ENCODE data around the gene SGCB. TPM values are rescaled to one million over a fixed set of nuclear protein-coding genes. Genes with fewer than 3 reads are reported as not detected.

SGCB gene
- total RNA-seq, 2 donors from 2014 or later = 35.1 to 36.2 TPM

DNA sequence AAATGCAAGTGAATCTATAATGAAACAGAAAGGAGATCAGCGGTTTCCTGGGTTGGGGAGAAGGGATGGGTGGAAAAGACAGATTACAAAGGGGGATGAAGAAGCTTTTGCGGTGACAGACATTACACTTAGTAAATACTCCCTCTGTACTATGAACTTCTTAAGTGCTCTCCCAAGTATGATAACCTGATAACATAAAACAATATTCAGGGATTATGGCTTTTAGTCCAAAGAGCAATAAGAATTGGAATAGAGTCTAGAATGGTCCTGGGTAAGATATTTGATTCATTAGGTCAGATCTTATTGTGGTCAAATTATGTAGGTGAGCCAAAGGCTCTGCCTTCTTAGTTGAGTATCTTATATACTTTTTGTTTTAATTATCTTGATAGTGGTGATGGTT lies 27.1 kb downstream of the SGCB start:
- H3K27ac Mint-ChIP-seq = no peak overlapping the region
- no peaks in the 10 kb centered on the region for H3K4me1 ChIP-seq (ENCODE audit: control insufficient read depth, insufficient read depth, low read length)
- H3K9me3 ChIP-seq (ENCODE audit: control insufficient read depth, low read length) = no peaks in the 10 kb centered on the region
- H3K27me3 ChIP-seq (ENCODE audit: control insufficient read depth, insufficient read depth, low read length, poor library complexity, severe bottlenecking) = no peaks in the 10 kb centered on the region
- H3K27me3 Mint-ChIP-seq (ENCODE audit: insufficient read depth) = no peaks in the 10 kb centered on the region
- no peak for DNase-seq
- H3K4me3 ChIP-seq (ENCODE audit: low read length) = no peak overlapping the region
- H3K4me1 Mint-ChIP-seq = peaks cover 7% of the 10 kb centered on the region
- H3K9me3 Mint-ChIP-seq = no peaks in the 10 kb centered on the region
- 92% methylated on average over 2 of the region's 2 CpGs; no CpG with 5 or more reads in 1 of the 2 experiments for WGBS, 2 experiments (ENCODE audit: insufficient coverage in 1 of 2, insufficient read length in 1 of 2)
- H3K36me3 Mint-ChIP-seq (ENCODE audit: low read depth) = no peaks in the 10 kb centered on the region
- H3K27ac ChIP-seq (ENCODE audit: low read depth, low read length) = no peak overlapping the region
- no peak overlapping the region for H3K4me3 Mint-ChIP-seq
- H3K9ac ChIP-seq (ENCODE audit: extremely low read depth, low read length, poor library complexity, severe bottlenecking) = no peak overlapping the region
- TF ChIP-seq, protein P1, sequence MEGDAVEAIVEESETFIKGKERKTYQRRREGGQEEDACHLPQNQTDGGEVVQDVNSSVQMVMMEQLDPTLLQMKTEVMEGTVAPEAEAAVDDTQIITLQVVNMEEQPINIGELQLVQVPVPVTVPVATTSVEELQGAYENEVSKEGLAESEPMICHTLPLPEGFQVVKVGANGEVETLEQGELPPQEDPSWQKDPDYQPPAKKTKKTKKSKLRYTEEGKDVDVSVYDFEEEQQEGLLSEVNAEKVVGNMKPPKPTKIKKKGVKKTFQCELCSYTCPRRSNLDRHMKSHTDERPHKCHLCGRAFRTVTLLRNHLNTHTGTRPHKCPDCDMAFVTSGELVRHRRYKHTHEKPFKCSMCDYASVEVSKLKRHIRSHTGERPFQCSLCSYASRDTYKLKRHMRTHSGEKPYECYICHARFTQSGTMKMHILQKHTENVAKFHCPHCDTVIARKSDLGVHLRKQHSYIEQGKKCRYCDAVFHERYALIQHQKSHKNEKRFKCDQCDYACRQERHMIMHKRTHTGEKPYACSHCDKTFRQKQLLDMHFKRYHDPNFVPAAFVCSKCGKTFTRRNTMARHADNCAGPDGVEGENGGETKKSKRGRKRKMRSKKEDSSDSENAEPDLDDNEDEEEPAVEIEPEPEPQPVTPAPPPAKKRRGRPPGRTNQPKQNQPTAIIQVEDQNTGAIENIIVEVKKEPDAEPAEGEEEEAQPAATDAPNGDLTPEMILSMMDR (conservative IDR thresholded peaks at IDR 0.05) = no peak
- H3K36me3 ChIP-seq (ENCODE audit: control insufficient read depth, insufficient read depth, low read length) = no peaks in the 10 kb centered on the region

DNA sequence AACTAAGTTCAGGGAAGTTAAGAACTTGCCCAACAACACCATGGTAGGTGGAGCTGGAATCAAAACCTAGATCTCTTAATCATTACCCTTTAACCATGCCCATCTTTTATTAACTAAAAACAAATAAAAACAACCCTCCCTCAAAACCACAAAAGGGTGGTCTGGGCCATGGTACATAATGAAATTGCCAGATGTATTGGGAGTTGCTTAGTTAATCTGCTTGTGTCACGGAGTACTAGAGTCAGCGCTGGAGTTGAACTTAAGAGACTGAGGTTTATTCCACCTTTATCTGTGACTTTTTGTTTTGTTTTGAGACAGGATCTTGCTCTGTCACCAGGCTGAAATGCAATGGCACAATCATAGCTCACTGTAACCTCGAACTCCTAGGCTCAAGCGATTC lies 31.2 kb downstream of the SGCB start:
- Histone ChIP-seq H3K9ac (ENCODE audit: extremely low read depth, low read length, poor library complexity, severe bottlenecking) (no peak overlapping the region), H3K27me3 (ENCODE audit: control insufficient read depth, insufficient read depth, low read length, poor library complexity, severe bottlenecking) (no peaks in the 10 kb centered on the region), H3K4me3 (ENCODE audit: low read length) (no peak overlapping the region), H3K9me3 (ENCODE audit: control insufficient read depth, low read length) (no peaks in the 10 kb centered on the region), H3K27ac (ENCODE audit: low read depth, low read length) (no peak overlapping the region), H3K4me1 (ENCODE audit: control insufficient read depth, insufficient read depth, low read length) (no peaks in the 10 kb centered on the region), H3K36me3 (ENCODE audit: control insufficient read depth, insufficient read depth, low read length) (no peaks in the 10 kb centered on the region)
- 96 to 97% methylated on average over 4 of the region's 4 CpGs for WGBS, 2 experiments (ENCODE audit: insufficient coverage in 1 of 2, insufficient read length in 1 of 2)
- no peaks in the 10 kb centered on the region for H3K9me3 Mint-ChIP-seq
- no peak overlapping the region for H3K4me3 Mint-ChIP-seq
- H3K27me3 Mint-ChIP-seq (ENCODE audit: insufficient read depth) = no peaks in the 10 kb centered on the region
- DNase-seq = no peak
- no peak overlapping the region for H3K27ac Mint-ChIP-seq
- TF ChIP-seq, protein P1 (conservative IDR thresholded peaks at IDR 0.05) = no peak
- no peaks in the 10 kb centered on the region for H3K36me3 Mint-ChIP-seq (ENCODE audit: low read depth)
- no peaks in the 10 kb centered on the region for H3K4me1 Mint-ChIP-seq

DNA sequence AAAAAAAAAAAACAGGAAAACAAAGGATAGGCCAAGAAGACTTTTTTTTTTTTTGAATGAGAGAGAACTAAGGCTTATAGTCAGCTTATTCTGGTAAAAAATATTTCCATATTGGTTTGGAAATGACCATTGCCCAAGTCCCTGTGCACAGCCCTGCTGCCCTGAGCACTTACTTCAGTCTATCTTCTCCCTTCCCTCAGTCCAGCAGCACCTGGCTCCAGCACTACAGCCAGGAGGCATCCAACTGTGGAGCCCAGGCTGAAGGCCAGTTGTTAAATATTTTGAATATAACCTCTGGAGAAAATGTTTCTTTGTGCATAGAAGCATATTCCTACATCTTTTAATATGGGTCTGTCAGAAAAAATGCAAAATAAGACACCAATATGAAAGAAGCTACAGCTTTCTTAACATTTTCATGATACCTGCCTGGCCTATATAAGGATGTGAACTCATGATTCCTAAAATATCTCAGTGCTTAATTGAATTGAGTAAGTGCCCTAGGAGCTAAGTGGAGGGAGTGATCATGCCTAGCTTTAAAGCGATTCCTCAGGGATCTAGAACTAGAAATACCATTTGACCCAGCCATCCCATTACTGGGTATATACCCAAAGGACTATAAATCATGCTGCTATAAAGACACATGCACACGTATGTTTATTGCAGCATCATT lies 32.4 kb downstream of the SGCB start:
- H3K36me3 ChIP-seq (ENCODE audit: control insufficient read depth, insufficient read depth, low read length) = no peaks in the 10 kb centered on the region
- TF ChIP-seq, protein P1 (conservative IDR thresholded peaks at IDR 0.05) = no peak
- Mint-ChIP-seq H3K36me3 (ENCODE audit: low read depth) (no peaks in the 10 kb centered on the region), H3K27me3 (ENCODE audit: insufficient read depth) (no peaks in the 10 kb centered on the region), H3K27ac (no peak overlapping the region), H3K9me3 (no peaks in the 10 kb centered on the region), H3K4me3 (no peak overlapping the region), H3K4me1 (no peaks in the 10 kb centered on the region)
- no peak for DNase-seq
- H3K9me3 ChIP-seq (ENCODE audit: control insufficient read depth, low read length) = no peaks in the 10 kb centered on the region
- no peak overlapping the region for H3K9ac ChIP-seq (ENCODE audit: extremely low read depth, low read length, poor library complexity, severe bottlenecking)
- WGBS, 2 experiments (ENCODE audit: insufficient coverage in 1 of 2, insufficient read length in 1 of 2) = 100% methylated on average over 1 of the region's 2 CpGs; no CpG with 5 or more reads in 1 of the 2 experiments
- H3K4me3 ChIP-seq (ENCODE audit: low read length) = no peak overlapping the region
- no peak overlapping the region for H3K27ac ChIP-seq (ENCODE audit: low read depth, low read length)
- H3K4me1 ChIP-seq (ENCODE audit: control insufficient read depth, insufficient read depth, low read length) = no peaks in the 10 kb centered on the region
- H3K27me3 ChIP-seq (ENCODE audit: control insufficient read depth, insufficient read depth, low read length, poor library complexity, severe bottlenecking) = no peaks in the 10 kb centered on the region
